Activated CD4-positive, alpha-beta T cell treated with anti-CD3 and anti-CD28 coated beads, Interleukin-2, amount 50 U/mL, for 24 hours (primary cell): ENCODE measurements around the gene HOXC9.

Experiments used
- DNase-seq, 2 donors: peaks; one replicate each; pipeline ENCODE4 v3.0.0-alpha.2; 2020; ENCODE audit warnings: low read depth in 1 of 2, low spot score in 1 of 2

The HOXC9 gene

GRCh38 chr12:54025499-54026405 is 25.8 kb downstream of the HOXC9 start:
- DNase-seq = no peak

- no peak for DNase-seq
Observed at GRCh38 chr12:54026640-54027441, 26.9 kb downstream of the HOXC9 start.

GRCh38 chr12:54027442-54027786 is 27.5 kb downstream of the HOXC9 start:
- no peak for DNase-seq

GRCh38 chr12:54028314-54029201 is 28.6 kb downstream of the HOXC9 start, which contains the start of gene HOXC6:
Gene HOXC6, plus strand, starts transcription at chr12:54028440. Its CDS starts 82 bp downstream, at chr12:54028522.
- no peak for DNase-seq

GRCh38 chr12:54029529-54030441 is 29.8 kb downstream of the HOXC9 start:
- DNase-seq = no peak

- DNase-seq = no peak
Observed at GRCh38 chr12:54030442-54030801, 30.5 kb downstream of the HOXC9 start.

- DNase-seq = no peak
Observed at GRCh38 chr12:54030889-54031471, 31.0 kb downstream of the HOXC9 start.

GRCh38 chr12:54031480-54031879 is 31.5 kb downstream of the HOXC9 start:
- DNase-seq = no peak

GRCh38 chr12:54032086-54032619 is 32.2 kb downstream of the HOXC9 start:
- DNase-seq = no peak

- DNase-seq = peak in 1 of 2 donors; percentile 45
Observed at GRCh38 chr12:54032627-54033100, 32.7 kb downstream of the HOXC9 start, which contains the start of gene HOXC5. Gene HOXC5, plus strand, starts transcription at chr12:54033050. Its CDS starts 73 bp downstream, at chr12:54033123.

- no peak for DNase-seq
Observed at GRCh38 chr12:54033106-54033979, 33.4 kb downstream of the HOXC9 start.

GRCh38 chr12:54033980-54034784 is 34.2 kb downstream of the HOXC9 start:
- no peak for DNase-seq

- DNase-seq = no peak
Observed at GRCh38 chr12:54034785-54035310, 34.9 kb downstream of the HOXC9 start.

GRCh38 chr12:54035568-54036264 is 35.8 kb downstream of the HOXC9 start:
- no peak for DNase-seq

GRCh38 chr12:54036620-54037359 is 36.8 kb downstream of the HOXC9 start:
- no peak for DNase-seq
